NCI-H69 (cell line): ENCODE measurements around the gene ACACB.

Experiments used
- DNase-seq: peaks from one replicate; lab custom pipeline; 2025; lab: John Stamatoyannopoulos, UW

Gene ACACB

DNA sequence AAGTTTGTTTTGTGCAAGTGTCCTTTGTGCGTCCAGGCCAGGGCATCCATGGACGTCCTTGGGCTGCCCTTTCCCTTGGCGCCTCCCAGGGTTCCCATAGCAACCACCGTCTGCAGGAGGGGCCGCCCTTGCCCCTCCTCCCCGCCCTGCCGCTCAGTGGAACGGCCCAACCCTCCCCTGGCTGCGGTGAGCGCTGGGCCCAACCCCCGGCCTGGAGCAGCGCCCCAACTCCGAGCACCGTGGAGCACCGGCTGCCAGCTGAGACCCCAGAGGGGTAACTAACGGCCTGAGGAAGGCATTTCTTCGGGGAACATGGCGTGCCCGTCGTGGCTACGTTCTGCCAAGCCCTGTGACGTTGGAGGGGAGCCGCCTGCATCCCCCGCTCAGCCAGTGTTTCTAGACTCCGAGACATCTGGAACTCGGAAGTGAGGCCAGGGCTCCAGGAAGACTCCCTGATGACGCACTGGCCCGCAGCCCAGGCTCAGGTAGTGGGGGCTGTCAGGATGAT, 5.3 kb upstream of the ACACB start:
- no peak for DNase-seq

DNA sequence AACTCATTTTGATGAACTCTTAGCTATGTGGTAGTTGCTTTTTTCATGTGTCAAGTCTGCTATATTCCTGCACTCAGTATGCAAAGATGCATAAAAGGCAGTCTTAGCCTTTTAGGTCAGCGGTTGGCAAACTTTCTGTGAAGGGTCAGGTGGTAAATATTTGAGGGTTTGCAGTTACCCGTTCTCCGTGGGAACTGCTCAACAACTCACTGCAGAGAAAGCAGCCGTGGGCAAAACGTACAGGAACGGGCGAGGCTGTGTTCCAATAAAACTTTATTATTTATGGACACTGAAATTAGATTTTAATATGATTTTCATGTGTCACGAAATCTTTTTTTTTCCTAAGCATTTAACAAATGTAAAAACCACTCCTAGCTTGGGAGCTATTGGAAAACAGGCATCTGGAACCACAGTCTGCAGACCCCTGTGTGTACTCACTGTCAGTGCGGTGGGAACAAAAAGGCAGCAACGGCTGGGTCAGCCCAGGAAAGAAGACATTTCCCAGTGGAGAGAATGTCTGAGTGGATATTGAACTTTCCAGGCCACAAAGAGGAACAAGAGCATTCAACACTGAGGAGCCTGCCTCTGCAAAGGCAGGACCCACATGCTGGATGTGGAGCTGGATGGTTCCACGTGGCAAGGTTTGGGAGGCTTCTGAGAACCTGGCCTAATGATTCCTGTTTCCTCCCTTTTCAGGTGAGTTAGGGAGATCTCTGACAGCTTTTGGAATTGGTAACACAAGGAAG, 3.5 kb upstream of the ACACB start:
- DNase-seq, result no peak

DNA sequence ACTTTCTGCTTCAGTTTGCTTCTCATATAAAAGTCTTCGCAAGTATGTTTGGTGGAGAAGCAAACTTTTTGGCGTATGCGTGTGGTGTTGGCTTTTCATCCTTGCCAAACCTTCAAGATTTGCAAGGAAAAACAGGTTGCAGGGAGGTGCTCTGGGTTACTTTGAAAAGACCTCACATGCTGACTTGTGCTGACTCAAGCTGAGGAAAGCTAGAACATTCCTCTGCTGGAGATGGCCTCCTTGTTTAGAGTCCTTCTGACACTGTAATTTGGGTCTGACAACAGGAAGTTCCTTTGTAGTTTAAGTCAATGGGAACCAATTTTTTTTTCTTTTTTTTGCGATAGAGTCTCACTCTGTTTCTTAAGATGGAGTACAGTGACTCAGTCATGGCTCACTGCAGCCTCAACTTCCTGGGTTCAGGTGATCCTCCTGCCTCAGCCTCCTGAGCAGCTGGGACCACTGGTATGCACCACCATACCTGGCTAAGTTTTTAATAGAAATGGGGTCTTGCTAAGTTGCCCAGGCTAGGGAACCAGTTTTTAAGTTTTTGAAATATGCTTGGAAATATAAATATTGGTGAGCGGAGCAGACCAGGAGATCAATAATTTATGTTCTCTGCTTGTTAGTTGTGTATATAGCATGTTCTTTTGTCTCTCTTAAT, 2.6 kb upstream of the ACACB start:
- DNase-seq, result no peak

- no peak for DNase-seq
These were observed 1.7 kb upstream of the ACACB start for GRCh38 chr12:109114644-109115043.

GRCh38 chr12:109115404-109115757, 1.0 kb upstream of the ACACB start:
- no peak for DNase-seq

- DNase-seq, result no peak
These were observed 193 bp downstream of the ACACB start for GRCh38 chr12:109116611-109116949.

- DNase-seq, result no peak
These were observed 3.7 kb downstream of the ACACB start for GRCh38 chr12:109120095-109120494.

GRCh38 chr12:109120557-109120956, 4.2 kb downstream of the ACACB start:
- no peak for DNase-seq

DNA sequence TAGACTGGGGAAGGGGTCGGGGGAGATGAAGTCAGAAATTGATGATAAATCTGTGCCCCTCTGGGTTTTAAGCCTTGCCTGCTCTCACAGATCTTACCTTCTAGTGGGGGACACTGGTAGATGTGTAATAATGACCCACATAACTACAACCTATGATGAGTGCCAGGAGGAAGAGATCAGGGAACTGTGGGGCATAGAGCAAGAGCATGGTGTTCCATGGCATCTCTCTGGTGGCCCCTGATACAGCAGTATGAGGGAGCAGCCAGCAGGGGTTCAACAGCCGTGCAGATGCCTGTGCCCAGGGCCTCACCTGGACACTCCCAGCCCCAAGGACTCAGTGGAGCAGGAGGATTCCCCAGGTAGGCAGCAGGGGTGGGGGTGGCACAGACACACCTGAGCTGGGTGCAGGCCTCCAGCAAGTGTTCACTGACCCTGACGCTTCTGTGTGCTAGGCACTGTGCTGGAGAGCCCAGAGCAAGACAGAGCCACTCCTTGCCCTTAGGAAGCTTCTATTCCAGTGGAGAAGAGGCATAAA, 5.0 kb downstream of the ACACB start:
- no peak for DNase-seq

DNA sequence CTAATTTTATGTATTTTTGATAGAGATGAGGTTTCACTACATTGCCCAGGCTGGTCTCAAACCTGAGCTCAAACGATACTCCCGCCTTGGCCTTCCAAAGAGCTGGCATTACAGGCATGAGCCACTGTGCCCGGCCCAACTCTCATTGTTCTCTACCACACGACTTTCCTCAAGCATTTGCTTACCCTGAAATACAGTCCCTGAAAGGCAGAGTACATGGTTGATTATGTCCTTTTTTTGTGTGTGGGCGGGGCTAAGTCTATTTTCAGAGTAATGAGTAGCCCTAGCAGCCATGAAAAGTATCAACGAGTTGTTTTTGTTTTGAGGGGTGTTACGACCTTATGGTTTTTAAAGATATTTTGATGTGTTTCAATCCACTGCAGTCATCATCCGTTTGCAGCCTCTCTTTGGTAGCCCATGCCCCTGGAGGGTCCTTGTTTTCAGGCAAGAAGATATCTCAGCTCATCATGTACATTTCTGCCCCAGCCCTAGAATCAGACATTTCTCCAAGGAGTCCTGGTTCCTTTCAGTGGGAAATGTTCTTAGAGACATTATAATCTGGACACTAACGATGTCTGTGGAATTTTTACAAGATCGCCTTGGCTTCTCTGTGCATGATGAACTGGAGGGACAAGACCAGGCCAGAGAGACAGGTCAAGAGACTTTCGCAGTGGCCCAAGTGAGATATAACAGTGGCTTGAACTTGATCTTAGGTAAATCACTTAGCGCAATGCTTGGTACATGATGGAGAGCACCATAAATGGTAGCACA, 8.7 kb downstream of the ACACB start:
- DNase-seq, result no peak

DNA sequence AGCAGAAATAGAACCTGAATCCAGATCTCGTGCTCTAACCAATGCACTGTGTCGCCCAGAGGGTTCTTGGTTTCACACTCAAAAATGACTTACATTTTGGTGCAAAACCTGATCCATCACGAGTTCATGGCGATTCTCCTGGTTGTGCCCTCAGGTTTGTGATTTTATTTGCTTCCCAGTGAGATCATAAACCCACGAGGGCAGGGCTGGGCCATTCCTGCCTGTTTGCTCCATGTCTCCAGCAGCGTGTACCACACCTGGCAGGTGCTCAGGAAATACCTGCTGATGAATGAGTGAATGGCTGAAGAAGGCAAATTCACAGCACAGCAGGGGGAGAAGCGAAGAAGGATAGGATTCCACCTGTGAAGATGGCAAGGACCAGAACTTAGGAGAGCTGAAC, 9.4 kb downstream of the ACACB start:
- peak; percentile 50 for DNase-seq

GRCh38 chr12:109126784-109127183, 10.4 kb downstream of the ACACB start:
- DNase-seq, result no peak

DNA sequence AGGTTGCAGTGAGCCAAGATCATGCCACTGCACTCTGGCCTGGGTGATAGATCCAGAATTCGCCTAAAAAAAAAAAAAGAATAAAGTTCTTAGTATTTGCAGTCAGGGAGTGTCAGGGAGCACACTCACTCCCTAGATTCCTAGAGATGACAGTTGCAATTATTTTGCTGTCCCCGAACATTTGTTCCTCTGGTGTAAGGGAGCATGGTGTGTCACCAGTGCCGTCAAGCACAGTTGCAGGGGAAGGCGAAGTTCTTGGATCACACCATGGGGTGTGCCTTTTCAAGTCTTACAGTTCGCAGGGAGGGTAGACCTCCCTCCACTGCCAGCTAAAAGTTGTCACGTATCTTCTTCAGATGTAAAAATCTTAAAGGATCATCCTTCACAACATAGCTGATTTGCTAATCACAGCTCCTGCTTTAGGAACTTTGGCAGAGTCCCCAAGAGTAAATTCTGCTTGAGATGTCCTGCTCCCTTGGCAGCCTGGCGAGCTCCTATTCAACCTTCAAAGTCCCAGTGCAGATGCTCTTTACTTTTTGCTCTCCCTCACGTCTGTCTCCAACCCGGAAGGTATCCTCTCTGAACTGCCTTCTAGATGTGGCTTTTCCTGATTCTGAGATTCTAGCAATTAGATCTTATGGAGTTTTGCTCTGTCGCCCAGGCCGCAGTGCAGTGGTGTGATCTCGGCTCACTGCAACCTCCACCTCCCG, 11.3 kb downstream of the ACACB start:
- DNase-seq, result no peak

GRCh38 chr12:109130297-109131153, 14.1 kb downstream of the ACACB start:
- DNase-seq, result no peak

- DNase-seq, result peak; percentile 34
These were observed 15.0 kb downstream of the ACACB start for GRCh38 chr12:109131154-109132050.

- DNase-seq, result peak; percentile 8
These were observed 18.0 kb downstream of the ACACB start for GRCh38 chr12:109134186-109134917.

GRCh38 chr12:109137055-109137454, 20.7 kb downstream of the ACACB start:
- DNase-seq, result no peak

DNA sequence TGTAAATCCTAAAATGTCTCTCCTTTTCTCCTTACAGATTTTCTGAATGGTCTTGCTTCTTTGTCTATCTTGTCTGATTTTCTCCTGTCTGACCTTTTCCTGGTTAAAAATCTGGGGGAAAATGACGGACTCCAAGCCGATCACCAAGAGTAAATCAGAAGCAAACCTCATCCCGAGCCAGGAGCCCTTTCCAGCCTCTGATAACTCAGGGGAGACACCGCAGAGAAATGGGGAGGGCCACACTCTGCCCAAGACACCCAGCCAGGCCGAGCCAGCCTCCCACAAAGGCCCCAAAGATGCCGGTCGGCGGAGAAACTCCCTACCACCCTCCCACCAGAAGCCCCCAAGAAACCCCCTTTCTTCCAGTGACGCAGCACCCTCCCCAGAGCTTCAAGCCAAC, 23.0 kb downstream of the ACACB start:
- no peak for DNase-seq

GRCh38 chr12:109139791-109140190, 23.4 kb downstream of the ACACB start:
- no peak for DNase-seq
